ENCODE results near the gene LRIG2.

LRIG2 gene

GRCh38 chr1:113123737-113124136, 50.7 kb downstream of the LRIG2 start:
- Histone ChIP-seq H3K27me3 (no peaks in the 10 kb centered on the region), H4K20me1 (peaks cover 11% of the 10 kb centered on the region; the same call in 1 of the 2 replicates), H3K27ac (no peak overlapping the region), H3K36me3 (peaks cover 86% of the 10 kb centered on the region), H3K4me1 (no peaks in the 10 kb centered on the region), H3K9me3 (no peaks in the 10 kb centered on the region), H3K4me2 (no peak overlapping the region), H3K9ac (no peak overlapping the region), H3K4me3 (no peak overlapping the region)
- TF ChIP-seq Cebpa-rat (IDR thresholded peaks at IDR 0.05) = no peak

- no peak overlapping the region for H3K27ac ChIP-seq
- no peak overlapping the region for H3K4me2 ChIP-seq
- no peak overlapping the region for H3K9ac ChIP-seq
- no peaks in the 10 kb centered on the region for H3K9me3 ChIP-seq
- H3K4me1 ChIP-seq = no peaks in the 10 kb centered on the region
- no peak overlapping the region for H3K4me3 ChIP-seq
- no peaks in the 10 kb centered on the region for H3K27me3 ChIP-seq
- peaks cover 11% of the 10 kb centered on the region; the same call in 1 of the 2 replicates for H4K20me1 ChIP-seq
- peaks cover 84% of the 10 kb centered on the region for H3K36me3 ChIP-seq
- TF ChIP-seq Cebpa-rat (IDR thresholded peaks at IDR 0.05) = no peak
Observed at GRCh38 chr1:113124366-113124765, 51.4 kb downstream of the LRIG2 start.

- H3K4me2 ChIP-seq = no peak overlapping the region
- no peaks in the 10 kb centered on the region for H3K27me3 ChIP-seq
- no peaks in the 10 kb centered on the region for H3K4me1 ChIP-seq
- no peaks in the 10 kb centered on the region for H3K9me3 ChIP-seq
- peaks cover 80% of the 10 kb centered on the region for H3K36me3 ChIP-seq
- TF ChIP-seq Cebpa-rat (IDR thresholded peaks at IDR 0.05) = no peak
- no peak overlapping the region for H3K27ac ChIP-seq
- H4K20me1 ChIP-seq = peaks cover 11% of the 10 kb centered on the region; the same call in 1 of the 2 replicates
- no peak overlapping the region for H3K9ac ChIP-seq
- H3K4me3 ChIP-seq = no peak overlapping the region
Observed at GRCh38 chr1:113125517-113125916, 52.5 kb downstream of the LRIG2 start.

- H3K36me3 ChIP-seq = peaks cover 73% of the 10 kb centered on the region
- no peaks in the 10 kb centered on the region for H3K9me3 ChIP-seq
- H3K27ac ChIP-seq = no peak overlapping the region
- H3K9ac ChIP-seq = no peak overlapping the region
- TF ChIP-seq Cebpa-rat (IDR thresholded peaks at IDR 0.05) = no peak
- no peaks in the 10 kb centered on the region for H3K4me1 ChIP-seq
- no peaks in the 10 kb centered on the region for H3K27me3 ChIP-seq
- no peak overlapping the region for H3K4me3 ChIP-seq
- H4K20me1 ChIP-seq = peaks cover 11% of the 10 kb centered on the region; the same call in 1 of the 2 replicates
- no peak overlapping the region for H3K4me2 ChIP-seq
Observed at GRCh38 chr1:113126207-113126606, 53.2 kb downstream of the LRIG2 start.

- H3K27me3 ChIP-seq = no peaks in the 10 kb centered on the region
- no peak overlapping the region for H3K4me2 ChIP-seq
- H3K27ac ChIP-seq = no peak overlapping the region
- no peaks in the 10 kb centered on the region for H3K9me3 ChIP-seq
- peaks cover 54% of the 10 kb centered on the region for H3K36me3 ChIP-seq
- peaks cover 11% of the 10 kb centered on the region; the same call in 1 of the 2 replicates for H4K20me1 ChIP-seq
- no peak overlapping the region for H3K4me3 ChIP-seq
- H3K4me1 ChIP-seq = no peaks in the 10 kb centered on the region
- no peak for TF ChIP-seq Cebpa-rat (IDR thresholded peaks at IDR 0.05)
- no peak overlapping the region for H3K9ac ChIP-seq
Observed at GRCh38 chr1:113128116-113128515, 55.1 kb downstream of the LRIG2 start.

- TF ChIP-seq Cebpa-rat (IDR thresholded peaks at IDR 0.05) = no peak
- H4K20me1 ChIP-seq = peaks cover 10% of the 10 kb centered on the region; the same call in 1 of the 2 replicates
- H3K4me2 ChIP-seq = no peak overlapping the region
- H3K36me3 ChIP-seq = peaks cover 38% of the 10 kb centered on the region
- no peaks in the 10 kb centered on the region for H3K4me1 ChIP-seq
- no peak overlapping the region for H3K27ac ChIP-seq
- H3K27me3 ChIP-seq = no peaks in the 10 kb centered on the region
- H3K9me3 ChIP-seq = no peaks in the 10 kb centered on the region
- H3K9ac ChIP-seq = no peak overlapping the region
- no peak overlapping the region for H3K4me3 ChIP-seq
Observed at GRCh38 chr1:113129529-113130185, 56.7 kb downstream of the LRIG2 start.

- Histone ChIP-seq H3K27me3 (no peaks in the 10 kb centered on the region), H3K36me3 (peaks cover 13% of the 10 kb centered on the region), H3K9ac (no peak overlapping the region), H3K4me3 (no peak overlapping the region), H3K9me3 (no peaks in the 10 kb centered on the region), H3K27ac (no peak overlapping the region), H4K20me1 (no peaks in the 10 kb centered on the region), H3K4me2 (no peak overlapping the region), H3K4me1 (no peaks in the 10 kb centered on the region)
- TF ChIP-seq Cebpa-rat (IDR thresholded peaks at IDR 0.05) = no peak
Observed at GRCh38 chr1:113133038-113133437, 60.0 kb downstream of the LRIG2 start.

GRCh38 chr1:113133759-113134158, 60.8 kb downstream of the LRIG2 start:
- Histone ChIP-seq H3K9me3 (no peaks in the 10 kb centered on the region), H4K20me1 (no peaks in the 10 kb centered on the region), H3K27ac (no peak overlapping the region), H3K4me2 (no peak overlapping the region), H3K27me3 (no peaks in the 10 kb centered on the region), H3K36me3 (peaks cover 11% of the 10 kb centered on the region), H3K9ac (no peak overlapping the region), H3K4me3 (no peak overlapping the region), H3K4me1 (no peaks in the 10 kb centered on the region)
- TF ChIP-seq Cebpa-rat (IDR thresholded peaks at IDR 0.05) = no peak

- Histone ChIP-seq H3K36me3 (no peaks in the 10 kb centered on the region), H3K4me2 (no peak overlapping the region), H4K20me1 (no peaks in the 10 kb centered on the region), H3K9ac (no peak overlapping the region), H3K4me1 (no peaks in the 10 kb centered on the region), H3K27me3 (no peaks in the 10 kb centered on the region), H3K27ac (no peak overlapping the region), H3K9me3 (no peaks in the 10 kb centered on the region), H3K4me3 (no peak overlapping the region)
- no peak for TF ChIP-seq Cebpa-rat (IDR thresholded peaks at IDR 0.05)
Observed at GRCh38 chr1:113135460-113135859, 62.5 kb downstream of the LRIG2 start.

GRCh38 chr1:113136476-113136875, 63.5 kb downstream of the LRIG2 start:
- no peak overlapping the region for H3K27ac ChIP-seq
- no peak overlapping the region for H3K4me3 ChIP-seq
- TF ChIP-seq Cebpa-rat (IDR thresholded peaks at IDR 0.05) = no peak
- H3K9ac ChIP-seq = no peak overlapping the region
- no peaks in the 10 kb centered on the region for H3K36me3 ChIP-seq
- H3K4me1 ChIP-seq = 0 out of 2 replicates have a peak, but pooled peaks cover 4% of the 10 kb centered on the region
- H3K4me2 ChIP-seq = no peak overlapping the region
- H4K20me1 ChIP-seq = no peaks in the 10 kb centered on the region
- no peaks in the 10 kb centered on the region for H3K27me3 ChIP-seq
- no peaks in the 10 kb centered on the region for H3K9me3 ChIP-seq

Data from BLaER1 (cell line).